ENCODE results near the gene SBNO2.
"Not testable (repeated sequence)": the region's sequence is repeated elsewhere in the genome, so short reads cannot be mapped to it uniquely, and the experiment has no call there.

SBNO2 gene

DNA sequence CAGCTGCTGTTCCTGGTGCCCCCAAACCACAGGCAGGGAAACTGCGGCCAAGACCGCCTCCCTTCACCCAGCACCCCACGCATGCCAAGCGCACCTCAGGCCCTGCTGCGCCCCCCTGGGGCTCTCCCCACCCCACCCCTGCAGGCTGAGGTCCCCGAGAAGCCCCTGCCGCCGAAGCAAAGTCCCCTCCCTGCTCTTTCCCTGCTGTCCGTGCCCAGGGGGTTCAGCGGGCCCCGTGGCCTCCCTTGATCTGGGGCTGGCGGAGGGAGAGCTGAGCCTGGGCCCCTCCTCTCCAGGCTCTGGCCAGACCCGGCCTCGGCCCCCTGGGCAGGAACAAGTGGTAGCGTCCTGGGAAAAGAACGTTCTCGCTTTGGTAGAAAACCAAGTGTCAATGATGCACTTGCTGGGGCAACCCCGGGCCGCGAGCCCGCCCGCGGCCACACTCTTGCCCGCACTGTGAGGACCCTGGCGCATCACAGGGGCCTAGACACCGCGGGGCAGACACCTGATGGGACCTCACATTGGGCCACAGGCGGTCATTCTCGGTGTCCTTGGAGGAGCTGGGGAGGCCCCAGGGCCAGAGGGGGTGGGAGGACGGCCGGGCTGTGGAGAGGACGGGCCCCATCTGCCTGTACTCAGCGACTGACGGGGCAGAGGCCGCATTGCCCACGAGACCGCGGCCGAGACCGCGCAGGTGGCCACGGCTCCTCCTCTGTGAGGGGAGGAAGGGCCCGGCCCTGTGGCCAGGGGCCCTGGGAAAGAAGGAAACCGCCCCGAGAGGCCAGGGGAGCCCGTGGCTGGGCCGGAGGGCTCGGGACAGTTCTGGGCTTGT, 41.3 kb downstream of the SBNO2 start:
- DNase-seq = no peak

DNA sequence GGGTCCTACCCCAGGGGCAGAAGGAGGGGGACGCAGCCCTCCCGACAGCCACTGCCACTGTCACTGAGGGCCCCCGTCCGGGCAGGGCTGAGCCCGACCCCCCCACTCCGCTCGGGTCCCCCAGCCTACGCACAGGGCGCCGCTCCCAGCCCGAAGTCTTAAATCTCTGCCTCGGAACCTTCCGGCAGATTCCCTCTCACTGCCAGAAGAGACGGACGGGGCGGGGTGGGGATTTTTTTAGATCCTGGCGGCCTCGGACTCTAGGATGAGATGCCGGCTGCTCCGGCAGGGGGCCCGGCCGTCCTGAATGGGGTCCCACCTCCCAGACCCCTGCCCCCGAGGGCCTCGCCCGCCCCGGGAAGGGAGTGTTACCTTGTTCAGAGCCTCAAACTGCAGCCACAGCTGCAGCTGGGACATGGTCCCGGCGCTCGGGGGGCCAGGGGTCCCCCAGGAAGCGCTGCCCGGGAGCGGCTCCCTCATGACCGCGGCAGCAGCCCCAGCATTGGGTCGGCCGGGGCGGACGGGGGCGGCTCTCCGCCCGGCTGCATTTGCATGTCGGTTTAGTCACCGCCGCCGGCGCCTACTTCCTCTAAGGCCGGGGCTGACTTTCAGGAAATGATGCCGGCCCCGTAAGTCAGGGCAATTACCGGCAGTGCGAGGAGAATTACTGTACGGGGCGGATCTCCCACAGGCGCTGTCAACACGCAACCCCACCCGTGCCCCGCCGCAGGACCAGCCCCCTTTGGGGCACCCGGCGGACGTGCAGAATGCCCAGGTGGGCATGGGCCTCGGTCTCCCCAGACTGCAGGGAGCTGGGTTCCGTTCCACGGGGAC, 42.1 kb downstream of the SBNO2 start:
- no peak for DNase-seq

DNA sequence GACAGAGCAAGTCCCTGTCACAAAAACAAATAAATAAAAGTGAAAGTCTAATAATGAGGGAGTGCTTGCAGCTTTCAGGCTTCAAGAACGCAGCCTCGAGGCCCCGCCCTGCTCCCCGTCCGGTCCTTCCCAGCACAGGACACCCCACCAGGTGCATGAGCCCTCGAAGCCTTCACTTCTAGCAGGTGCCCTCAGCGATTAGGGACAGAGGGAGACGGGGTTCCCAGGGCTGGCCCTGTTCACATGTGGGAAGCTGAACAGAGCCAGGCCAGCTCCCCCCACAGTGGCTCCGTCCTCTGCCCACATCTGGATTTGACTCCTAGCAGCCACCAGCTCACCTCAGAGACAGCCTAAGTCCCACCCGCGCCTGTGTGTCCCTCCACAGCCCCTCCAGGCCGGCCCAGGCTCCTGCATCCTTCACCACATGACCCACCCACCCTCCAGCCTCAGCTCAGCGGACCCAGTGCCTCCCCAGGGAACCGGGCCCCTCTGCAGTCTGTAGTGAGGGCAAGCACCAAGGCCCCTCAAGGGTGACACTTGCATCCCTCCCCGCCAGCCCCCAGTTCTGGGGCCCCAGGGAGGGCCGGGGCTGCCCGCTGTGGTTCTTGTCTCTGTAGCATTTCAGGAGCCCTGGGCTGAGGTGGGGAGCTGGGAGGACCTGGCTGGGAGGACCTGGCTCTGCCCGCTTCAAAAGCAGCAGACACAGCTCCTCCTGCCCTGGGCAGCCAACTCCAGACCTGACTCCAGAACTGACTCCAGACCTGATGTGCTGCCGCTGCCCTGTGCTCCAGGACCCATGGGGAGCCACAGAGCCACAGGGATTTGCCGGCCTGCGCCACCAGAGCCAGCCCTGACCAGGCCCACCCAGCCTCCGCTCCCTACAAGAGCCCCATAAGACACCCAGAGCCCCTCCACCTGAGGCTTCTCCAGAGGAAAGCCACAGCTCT, 43.0 kb downstream of the SBNO2 start:
- DNase-seq = no peak

DNA sequence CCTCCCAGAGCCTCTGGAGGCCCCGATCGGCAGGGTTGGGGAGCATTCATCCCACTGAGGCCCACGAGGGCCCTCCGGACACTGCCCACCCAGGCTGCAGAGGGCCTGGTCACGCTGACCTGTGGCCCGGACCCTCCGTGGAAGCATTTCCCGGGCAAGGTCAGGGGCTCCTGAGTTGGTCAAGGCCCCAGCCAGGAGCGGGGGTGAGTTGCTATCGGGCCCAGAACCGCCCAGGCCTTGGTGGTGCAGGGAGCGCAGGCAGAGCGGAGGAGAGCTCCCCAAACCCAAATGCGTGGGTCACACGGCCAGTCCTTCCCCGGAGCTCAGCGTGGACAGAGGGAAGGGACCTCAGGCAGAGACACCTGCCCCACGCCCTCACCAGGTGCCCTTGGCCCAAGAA, 44.5 kb downstream of the SBNO2 start:
- DNase-seq = no peak

DNA sequence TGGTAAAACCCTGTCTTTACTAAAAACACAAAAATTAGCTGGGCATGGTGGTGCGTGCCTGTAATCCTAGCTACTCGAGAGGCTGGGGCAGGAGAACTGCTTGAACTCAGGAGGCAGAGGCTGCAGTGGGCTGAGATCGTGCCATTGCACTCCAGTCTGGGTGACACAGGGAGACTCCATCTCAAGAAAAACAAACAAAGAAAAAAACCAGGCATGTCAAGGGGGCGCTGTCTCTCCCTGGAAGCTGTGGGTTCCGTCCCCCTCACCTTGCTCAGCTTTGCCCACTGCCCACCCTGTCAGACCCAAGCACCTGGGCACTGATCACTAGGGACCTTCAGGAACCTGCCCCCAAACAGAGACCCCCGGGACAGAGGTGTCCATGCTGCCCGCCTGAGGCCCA, 45.0 kb downstream of the SBNO2 start:
- DNase-seq = not testable (repeated sequence)

DNA sequence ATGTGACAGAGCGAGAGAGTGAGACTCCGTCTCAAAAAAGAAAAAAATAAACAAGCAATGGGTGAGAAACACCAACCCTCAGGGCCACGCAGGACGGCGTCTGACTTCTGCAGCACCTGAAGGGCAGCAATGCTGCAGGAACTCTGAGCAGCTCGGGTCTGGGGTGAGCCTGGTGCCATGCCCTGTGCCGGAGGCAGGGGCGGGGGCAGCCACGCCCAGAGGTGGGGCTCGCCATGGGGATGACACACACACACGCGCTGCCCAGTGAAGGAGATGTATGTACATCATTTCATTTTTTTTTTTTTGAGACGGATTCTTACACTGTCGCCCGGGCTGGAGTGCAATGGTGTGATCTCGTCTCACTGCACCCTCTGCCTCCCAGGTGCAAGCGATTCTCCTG, 46.0 kb downstream of the SBNO2 start:
- no peak for DNase-seq

DNA sequence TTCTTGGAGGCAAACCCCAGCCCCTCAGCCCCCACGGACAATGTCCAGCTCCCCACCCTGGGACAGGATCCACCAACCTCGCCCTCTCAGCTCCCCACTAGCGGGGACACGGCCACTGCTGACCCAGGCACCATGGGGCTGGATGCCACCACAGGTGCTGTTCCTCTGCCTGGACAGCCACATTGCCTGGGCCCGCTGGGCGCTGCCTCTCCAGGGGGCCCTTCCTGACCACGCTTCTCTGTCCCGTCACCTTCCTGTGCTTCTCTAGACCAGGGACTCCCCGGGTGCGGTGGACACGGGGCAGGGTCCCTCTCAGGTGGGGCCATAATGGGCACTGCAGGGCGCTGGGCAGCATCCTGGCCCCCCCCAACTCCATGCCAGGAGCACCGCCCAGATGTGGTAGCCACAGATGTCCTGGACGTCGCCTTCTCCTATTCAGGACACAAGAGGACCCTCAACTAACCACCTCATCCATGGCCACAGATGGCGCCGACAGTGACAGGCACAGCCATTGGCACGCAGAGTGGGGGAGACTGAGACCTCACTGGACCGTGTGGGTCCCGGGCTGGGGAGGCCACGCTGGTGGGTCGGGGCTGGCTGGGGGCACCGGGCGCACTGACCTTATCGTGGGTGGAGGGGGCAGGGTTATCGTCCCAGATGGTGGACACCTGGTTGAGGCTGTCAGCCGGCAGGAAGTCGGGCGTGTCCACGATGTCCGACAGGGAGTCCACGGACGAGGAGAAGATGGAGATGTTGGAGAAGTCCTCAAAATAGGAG, 46.9 kb downstream of the SBNO2 start:
- DNase-seq = no peak

DNA sequence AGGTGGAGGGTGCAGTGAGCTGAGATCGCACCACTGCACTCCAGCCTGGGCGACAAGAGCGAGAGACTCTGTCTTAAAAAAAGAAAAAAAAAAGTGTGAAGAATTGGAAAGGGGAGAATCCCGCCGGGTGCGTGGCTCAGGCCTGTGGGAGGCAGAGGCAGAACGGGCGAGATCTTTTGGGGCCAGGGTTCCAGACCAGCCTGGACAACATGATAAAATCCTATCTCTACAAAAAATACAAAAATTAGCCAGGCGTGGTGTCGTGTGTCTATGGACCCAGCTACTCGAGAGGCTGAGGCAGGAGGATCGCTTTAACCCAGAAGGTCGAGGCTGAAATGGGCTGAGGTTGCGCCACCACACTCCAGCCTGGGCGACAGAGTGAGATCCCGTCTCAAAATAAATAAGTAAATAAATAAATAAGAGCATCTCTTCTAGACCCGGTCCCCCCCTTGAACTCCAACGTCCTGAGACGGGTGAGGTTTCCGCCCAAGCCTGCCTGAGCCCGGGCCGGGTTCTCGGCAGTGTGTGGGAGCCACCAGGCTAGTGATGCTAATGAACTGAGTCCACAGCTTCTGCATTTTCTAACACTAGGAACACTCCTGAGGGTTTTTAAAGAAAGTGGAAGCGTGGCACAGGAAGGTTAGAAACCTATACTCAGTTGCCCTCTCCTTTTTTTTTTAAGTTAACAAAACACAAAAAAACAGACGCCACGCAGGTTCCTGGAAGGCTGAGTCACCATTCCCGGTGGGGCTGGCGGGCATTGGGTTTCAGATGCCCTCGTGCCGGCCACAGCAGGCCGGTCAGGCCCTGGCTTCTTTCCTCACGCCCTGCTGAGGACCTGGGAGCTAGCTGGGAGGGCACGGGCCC, 48.2 kb downstream of the SBNO2 start:
- DNase-seq = no peak

DNA sequence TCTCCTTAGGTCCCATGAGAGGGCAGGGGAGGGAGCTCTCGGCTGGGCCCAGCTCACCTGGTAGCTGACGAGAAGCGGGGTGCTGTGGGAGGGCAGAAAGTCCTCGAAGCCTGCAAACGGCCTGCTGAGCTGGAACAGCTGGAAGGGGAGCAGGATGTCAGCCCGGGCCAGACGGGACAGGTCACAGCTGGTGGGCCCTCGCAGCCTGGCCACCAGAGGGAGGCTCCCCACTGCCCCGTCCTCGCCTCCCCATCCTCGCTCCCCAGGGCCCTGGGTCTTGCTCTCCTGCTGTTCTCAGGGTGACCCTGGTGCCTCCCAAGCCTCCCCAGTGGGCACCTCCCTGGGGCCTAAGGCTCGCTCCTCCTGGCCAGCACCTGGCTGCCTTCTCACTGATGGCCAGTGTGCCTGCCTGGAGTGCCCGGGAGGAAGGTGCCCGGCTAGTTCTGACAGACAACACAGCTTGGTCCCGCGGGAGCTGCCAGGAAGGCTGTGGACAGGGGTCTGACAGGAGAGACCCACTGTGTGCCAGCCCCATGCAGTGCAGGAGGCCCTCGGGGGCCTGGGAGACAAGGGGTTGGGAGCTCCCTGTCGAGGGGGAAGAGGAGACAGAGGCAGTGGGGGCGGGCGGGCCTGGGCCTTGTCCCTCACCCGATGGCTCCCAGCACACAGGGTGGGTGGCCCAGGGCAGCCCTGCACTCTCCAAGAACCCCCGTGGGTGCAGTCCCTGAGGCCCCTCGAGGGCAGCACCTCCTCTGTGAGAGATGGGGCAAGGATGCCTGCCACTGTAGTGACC, 50.0 kb downstream of the SBNO2 start:
- no peak for DNase-seq

DNA sequence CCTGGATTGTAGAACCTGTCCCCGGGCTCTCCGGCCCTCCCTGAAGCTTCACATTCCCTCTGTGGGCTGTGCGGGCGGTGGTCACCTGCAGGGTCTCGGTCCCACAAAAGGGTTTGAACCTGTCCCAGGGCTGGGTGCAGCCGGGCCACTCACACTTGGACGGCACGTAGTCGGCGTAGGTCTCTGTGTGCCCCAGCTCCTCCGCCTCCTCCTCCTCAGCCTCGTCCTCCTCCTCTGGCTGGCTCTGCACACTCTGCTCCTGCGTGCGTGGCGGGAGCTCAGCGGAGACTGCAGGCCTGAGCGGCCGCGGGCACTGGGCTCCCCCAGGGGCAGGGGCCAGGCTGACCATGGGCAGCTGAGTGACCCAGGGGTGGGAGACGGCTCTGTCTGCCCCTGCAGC, 50.7 kb downstream of the SBNO2 start:
- DNase-seq = no peak

DNA sequence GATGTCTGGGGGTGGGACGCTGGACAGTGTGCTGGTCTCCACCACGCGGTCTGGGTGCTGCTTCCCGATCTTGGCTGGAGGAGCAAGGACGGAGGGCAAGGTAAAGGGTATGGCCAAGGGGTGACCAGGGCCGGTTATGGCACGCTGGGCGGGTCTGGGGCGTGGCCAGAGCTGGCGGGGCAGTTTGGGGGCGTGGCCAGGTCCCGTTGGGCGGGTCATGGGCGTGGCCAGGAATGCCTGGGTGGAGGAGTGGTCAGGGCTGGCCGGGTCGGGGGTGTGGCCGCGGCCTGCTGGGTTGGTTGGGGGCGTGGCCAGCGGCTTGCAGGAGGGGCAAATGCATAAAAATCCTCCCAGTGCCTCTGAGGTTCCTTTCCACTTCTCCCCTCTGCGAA, 51.1 kb downstream of the SBNO2 start:
- DNase-seq = no peak

DNA sequence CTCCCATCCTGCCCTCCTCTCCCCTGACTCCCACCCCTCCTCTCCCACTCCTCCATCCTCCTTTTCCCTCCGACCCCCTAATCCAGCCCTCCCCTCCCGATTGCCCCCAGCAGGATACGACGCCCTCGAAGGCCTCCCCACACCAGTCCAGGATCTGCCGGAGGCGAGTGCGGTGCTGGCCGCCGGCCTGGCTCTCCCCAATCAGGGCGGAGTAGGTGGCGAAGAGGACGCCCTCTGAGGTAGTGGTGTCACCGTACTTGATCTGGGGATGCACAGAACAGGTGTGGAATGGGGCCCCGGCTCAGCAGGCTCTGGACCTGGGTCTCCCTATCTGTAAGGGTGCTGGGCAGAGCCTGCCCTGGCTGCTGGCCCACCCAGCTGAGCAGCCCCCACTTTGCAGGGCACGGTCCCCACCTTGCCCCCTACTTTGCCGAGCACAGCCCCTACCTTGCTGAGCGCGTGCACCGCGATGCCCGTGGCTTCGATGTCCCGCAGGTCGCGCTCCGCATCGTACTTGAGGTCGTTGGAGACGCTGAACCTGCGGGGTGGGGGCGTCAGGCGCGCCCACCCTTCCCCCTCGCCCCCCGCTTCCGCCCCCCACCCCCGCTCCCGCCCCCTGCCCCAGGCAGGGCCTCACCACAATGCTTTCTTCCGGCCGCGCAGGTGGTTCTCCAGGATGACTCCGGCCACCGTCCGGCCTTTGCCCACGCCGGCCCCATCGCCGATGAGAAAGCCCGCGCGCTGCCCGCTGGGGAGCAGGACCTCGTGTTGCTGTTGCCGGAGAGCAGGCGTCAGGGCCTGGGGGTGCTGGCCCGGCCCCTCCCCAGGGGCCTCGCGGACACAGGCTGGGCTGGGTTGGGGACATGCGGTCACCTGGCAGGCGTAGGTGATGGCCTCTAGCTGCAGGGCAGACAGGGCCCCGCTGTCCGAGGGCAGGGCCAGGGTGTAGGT, 51.8 kb downstream of the SBNO2 start:
- DNase-seq = no peak

DNA sequence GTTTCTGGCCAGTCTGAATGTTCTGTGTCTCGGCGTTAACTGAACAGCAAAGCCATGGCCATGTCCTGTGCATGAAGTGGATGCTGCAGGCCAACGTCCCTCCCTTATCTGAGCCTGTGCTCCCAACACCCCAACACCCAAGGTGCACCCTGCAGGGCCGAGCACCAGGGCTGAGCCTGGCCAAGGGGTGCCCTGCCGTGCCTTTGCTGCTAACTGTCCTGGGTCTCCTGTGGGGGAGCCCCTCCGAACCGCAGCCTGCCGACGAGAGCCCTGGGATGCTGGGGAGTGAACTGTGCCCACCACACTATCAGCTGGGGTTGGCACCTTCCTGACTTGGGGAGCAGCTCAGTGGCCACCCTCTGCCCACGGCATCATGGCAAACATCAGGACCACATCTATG, 52.7 kb downstream of the SBNO2 start:
- no peak for DNase-seq

DNA sequence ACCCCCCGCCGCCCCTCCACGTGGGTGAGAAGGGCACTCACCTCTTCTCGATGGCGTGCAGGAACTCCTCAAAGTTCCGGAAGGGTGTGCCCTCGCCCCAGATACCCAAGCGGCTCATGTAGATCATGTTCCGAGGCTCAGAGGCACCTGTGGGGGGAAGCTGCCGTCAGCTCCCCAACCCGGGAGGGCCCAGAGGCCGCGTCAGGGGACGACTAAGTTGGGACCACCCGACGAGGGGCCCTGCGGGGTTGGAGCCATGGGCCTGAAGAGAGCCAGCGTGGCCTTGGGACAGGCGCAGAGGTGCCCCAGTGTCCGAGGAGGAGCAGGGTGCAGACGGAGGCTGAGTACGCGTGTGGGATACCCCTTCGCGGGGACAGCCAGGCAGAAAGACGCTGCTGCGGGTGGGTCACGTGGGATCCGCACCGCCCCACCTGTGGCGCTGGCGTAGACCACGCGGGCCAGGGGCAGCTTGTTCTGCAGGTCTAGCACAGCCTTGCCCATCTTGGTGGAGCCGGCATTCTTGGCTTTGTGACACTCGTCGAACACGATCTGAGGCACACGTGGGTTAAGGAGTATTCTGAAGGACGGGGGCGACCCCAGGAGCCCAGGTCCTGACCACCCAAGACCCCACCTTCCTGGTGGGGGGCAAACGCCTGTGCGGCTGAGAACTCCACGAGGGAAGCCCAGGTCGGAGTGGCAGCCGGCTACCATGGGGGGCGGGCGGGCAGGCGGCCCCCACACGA, 54.4 kb downstream of the SBNO2 start:
- DNase-seq = no peak

DNA sequence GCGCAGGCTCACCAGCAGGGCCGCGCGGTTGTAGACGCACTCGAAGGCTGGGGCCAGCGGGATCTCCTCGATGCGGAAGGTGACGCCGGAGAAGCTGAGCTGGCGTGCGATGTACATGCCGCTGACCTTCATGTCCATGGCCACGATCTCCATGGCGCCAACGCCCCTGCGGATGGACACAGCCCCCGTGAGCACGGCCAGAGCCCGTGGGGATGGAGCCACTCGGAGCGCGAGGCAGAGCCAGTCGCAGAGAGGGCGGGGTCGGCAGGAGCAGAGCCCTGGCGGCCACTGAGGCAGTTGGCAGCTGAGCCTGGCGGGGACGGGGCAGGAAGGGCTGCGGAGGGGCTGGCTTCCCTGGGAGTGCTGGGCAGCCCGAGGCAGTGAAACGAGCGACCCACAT, 55.1 kb downstream of the SBNO2 start:
- no peak for DNase-seq

DNA sequence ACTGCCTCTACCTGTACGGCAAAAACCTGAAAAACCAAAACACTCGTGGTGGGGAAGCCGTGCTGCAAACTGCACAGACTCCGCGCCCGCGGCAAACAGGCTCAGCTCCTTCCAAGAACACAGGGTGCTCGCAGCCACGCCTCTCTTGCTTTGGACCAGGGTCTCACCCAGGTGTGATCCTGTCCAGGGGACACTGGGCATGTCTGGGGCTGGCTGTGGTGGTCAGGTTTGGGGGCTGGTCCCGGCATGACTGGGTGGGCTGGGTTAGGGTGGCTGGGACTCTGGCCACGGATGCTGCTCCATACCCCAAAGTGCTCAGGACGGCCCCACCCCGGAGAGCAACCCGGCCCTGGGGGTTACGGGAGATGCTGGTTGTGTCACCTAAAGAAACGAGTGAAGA, 56.4 kb downstream of the SBNO2 start:
- DNase-seq = no peak

DNA sequence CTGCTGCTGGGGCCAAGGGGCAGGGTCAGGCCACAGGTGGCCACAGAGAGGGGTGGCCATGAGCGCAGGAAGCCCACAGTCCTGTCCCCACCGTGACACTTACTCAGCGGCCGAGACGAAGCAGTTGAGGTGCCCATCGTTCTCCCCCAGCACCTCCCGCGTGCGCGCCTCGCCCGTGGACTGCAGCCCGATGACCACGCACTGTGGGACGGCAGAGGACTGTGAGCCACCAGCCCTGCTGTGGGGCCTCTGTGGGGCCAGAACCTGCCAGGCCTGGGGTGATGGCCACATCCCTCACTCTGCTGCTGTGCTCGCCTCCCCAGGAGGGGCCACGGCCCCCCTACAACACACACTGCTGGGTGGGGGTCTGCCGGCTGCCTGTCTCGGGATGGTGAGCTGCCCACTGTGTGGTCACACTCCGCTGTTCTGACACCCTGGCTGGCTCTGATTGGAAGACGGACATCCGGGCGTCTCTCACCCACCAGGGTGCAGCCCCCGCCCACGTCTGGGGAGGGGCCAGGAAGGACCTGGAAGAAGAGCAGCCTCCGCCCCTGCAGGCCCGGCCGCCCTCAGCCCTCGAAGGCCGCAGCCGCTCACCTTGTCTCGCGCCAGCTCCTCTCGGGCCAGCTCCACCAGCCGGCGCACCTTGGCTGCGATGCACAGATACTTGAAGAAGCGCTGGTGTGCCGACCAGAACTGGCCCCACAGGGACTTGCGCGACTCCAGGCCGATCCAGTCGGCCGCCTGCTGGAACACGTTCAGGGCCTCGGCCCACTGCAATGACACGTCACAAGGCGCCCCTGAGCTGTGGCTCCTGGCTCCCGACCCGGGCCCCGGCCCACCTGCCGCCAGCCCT, 57.1 kb downstream of the SBNO2 start:
- no peak for DNase-seq
